HG02885 (cell line): Measurements from ENCODE around the gene C12orf43.

Experiments used
- ATAC-seq: cut with Tn5 transposase; IDR thresholded peaks from one replicate; pipeline ENCODE4 v1.9.1; 2021; ENCODE audit warnings: mild to moderate bottlenecking; ENCODE audit not compliant: unreplicated experiment, poor library complexity

The C12orf43 gene

GRCh38 chr12:121001060-121001459 is 15.2 kb downstream of the C12orf43 start:
- no peak for ATAC-seq

GRCh38 chr12:121000530-121000929 is 15.8 kb downstream of the C12orf43 start:
- no peak for ATAC-seq

- no peak for ATAC-seq
Observed at GRCh38 chr12:120999191-121000120, 16.8 kb downstream of the C12orf43 start.

GRCh38 chr12:120998435-120998834 is 17.9 kb downstream of the C12orf43 start:
- ATAC-seq: no peak

GRCh38 chr12:120997448-120997847 is 18.8 kb downstream of the C12orf43 start:
- ATAC-seq: no peak

GRCh38 chr12:120996133-120996746 is 20.0 kb downstream of the C12orf43 start:
- ATAC-seq: no peak

- no peak for ATAC-seq
Observed at GRCh38 chr12:120994589-120995337, 21.5 kb downstream of the C12orf43 start.

GRCh38 chr12:120994059-120994458 is 22.2 kb downstream of the C12orf43 start:
- ATAC-seq: no peak

GRCh38 chr12:120993496-120993895 is 22.8 kb downstream of the C12orf43 start:
- ATAC-seq: no peak

GRCh38 chr12:120992989-120993388 is 23.3 kb downstream of the C12orf43 start:
- ATAC-seq: no peak

- no peak for ATAC-seq
Observed at GRCh38 chr12:120991965-120992364, 24.3 kb downstream of the C12orf43 start.

GRCh38 chr12:120990487-120991055 is 25.7 kb downstream of the C12orf43 start:
- no peak for ATAC-seq

- no peak for ATAC-seq
Observed at GRCh38 chr12:120989687-120990086, 26.6 kb downstream of the C12orf43 start.

- ATAC-seq: no peak
Observed at GRCh38 chr12:120988658-120989057, 27.6 kb downstream of the C12orf43 start.

GRCh38 chr12:120988234-120988633 is 28.1 kb downstream of the C12orf43 start:
- ATAC-seq: no peak

- ATAC-seq: no peak
Observed at GRCh38 chr12:120984351-120984898, 31.9 kb downstream of the C12orf43 start.

- no peak for ATAC-seq
Observed at GRCh38 chr12:120983759-120984158, 32.5 kb downstream of the C12orf43 start.

GRCh38 chr12:120982659-120983058 is 33.6 kb downstream of the C12orf43 start:
- no peak for ATAC-seq

GRCh38 chr12:120981407-120981941 is 34.8 kb downstream of the C12orf43 start:
- ATAC-seq: no peak

- ATAC-seq: no peak
Observed at GRCh38 chr12:120980800-120981368, 35.4 kb downstream of the C12orf43 start.
